Measurements from ENCODE around the gene PDE6G.
"Not testable (repeated sequence)": the region's sequence is repeated elsewhere in the genome, so short reads cannot be mapped to it uniquely, and the experiment has no call there.

PDE6G gene

DNA sequence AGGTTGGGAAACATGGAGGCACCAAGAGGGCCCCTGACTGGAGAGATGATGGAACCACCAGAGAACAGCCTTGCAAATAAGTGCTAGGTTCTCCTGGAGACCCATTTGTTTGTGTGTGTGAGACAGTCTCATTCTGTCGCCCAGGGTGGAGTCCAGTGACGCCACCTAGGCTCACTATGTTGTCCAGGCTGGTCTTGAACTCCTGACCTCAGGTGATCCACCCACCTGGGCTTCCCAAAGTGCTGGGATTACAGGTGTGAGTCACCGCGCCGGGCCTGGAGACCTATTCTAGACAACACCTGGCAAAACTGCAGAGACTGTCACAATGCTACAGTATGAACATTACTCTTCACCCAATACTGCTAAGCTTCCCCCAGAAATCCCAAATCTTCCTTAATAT is 20.9 kb downstream of the PDE6G start:
- no peak for DNase-seq (ENCODE audit: low spot score)

GRCh38 chr17:81631482-81631881 is 24.9 kb downstream of the PDE6G start:
- DNase-seq (ENCODE audit: low spot score), result no peak

GRCh38 chr17:81630274-81630673 is 26.1 kb downstream of the PDE6G start:
- DNase-seq (ENCODE audit: low spot score), result no peak

DNA sequence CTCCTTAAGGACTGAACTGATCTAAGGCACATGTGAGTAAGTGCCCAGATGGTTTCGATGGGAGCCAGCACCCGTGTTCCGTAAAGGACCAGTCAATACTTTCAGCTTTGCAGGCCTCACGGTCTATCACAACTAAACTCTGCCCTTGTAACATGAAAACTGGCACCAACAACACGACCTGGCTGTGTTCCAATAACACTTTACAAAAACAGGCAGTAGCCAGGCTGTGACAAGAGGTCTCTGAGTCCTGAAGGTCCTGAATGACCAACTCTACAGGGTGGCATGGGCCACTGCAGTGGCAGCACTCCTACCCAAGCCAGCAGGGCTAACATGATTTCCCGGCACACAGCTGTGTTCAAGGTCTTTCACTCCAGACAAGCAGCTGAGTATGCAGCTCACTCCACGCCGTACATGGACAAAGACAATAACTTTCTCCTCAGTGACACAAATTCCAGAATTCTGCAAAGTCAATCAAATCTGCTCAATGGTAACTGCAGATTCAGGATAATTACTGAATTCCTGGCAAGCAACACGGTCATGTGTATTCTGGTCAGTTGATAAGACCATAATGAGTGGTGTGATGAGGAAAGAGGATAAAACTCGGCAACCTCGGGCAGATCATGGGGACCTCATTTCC is 34.7 kb downstream of the PDE6G start:
- peak; percentile 29 for DNase-seq (ENCODE audit: low spot score)

DNA sequence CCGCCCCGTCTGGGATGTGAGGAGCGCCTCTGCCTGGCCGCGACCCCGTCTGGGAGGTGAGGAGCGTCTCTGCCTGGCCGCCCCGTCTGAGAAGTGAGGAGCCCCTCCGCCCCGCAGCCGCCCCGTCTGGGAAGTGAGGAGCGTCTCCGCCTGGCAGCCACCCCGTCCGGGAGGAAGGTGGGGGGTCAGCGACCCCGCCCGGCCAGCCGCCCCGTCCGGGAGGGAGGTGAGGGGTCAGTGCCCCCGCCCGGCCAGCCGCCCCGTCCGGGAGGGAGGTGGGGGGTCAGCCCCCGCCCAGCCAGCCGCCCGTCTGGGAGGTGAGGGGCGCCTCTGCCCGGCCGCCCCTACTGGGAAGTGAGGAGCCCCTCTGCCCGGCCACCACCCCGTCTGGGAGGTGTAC is 38.0 kb downstream of the PDE6G start:
- not testable (repeated sequence) for DNase-seq (ENCODE audit: low spot score)

DNA sequence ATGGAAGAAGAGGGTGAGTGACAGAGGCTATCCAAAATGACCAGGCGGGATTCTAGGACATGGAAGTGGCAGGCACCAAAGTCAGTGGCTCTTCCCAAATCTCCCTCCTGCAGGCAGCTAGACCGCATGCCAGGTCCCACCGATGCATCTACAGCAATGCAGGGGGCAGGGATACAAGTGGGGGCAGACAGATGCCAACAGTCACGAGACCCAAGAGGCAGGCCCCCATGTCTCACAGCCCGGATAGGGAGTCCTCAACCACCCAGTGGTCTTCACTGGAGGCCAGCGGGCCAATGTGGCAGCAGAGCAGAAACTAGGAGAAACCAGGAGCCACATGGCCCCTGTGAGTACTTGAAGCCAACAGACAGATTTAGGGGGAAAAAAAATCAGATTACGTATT is 39.5 kb downstream of the PDE6G start:
- DNase-seq (ENCODE audit: low spot score), result no peak

DNA sequence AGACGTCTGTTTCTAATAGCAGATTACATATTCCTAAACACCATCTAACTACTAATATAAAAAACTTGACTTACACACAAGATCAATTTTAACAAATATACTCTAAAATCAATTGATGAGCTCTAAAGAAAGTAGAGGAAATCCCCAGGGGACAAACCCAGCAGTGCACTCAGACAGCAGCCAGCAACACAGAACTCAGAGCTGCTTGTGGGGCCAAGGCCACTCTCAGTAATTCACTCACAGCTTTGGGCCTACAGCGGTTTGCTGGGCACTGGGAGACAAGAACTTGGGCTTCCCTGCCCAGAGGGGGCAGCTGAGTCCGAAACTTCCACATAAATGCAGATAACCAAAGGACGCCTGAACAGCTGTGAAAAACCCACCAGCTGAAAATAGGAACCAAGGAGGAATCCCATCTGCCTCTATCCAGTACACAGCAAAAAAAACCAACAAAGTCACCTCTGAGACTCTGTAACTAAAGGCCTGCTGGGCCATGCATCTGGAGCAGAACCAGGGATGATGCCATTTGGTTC is 40.9 kb downstream of the PDE6G start:
- no peak for DNase-seq (ENCODE audit: low spot score)

- no peak for DNase-seq (ENCODE audit: low spot score)
Measured at GRCh38 chr17:81612172-81612970, 44.0 kb downstream of the PDE6G start.

GRCh38 chr17:81609541-81610311 is 46.6 kb downstream of the PDE6G start:
- DNase-seq (ENCODE audit: low spot score), result no peak

- DNase-seq (ENCODE audit: low spot score), result no peak
Measured at GRCh38 chr17:81608605-81609004, 47.7 kb downstream of the PDE6G start.

GRCh38 chr17:81608082-81608481 is 48.3 kb downstream of the PDE6G start:
- no peak for DNase-seq (ENCODE audit: low spot score)

DNA sequence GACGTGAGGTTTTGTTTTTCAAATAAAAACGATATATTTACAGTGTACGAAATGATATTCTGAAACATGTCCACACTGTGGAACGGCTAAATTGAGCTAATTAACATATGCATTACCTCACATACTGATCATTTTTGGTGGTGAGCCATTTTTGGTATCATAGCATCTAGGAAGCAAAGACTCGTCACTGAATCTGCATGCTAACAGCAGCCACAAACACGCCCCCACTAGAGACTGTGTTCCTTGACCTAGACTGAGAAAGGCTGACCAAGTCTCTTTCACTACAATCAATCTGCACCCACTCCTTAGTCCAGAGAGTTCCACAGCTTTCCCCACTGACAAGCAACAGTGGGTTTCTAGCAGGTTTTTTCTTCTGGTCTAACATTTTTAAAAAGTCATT is 48.9 kb downstream of the PDE6G start:
- DNase-seq (ENCODE audit: low spot score), result no peak

DNA sequence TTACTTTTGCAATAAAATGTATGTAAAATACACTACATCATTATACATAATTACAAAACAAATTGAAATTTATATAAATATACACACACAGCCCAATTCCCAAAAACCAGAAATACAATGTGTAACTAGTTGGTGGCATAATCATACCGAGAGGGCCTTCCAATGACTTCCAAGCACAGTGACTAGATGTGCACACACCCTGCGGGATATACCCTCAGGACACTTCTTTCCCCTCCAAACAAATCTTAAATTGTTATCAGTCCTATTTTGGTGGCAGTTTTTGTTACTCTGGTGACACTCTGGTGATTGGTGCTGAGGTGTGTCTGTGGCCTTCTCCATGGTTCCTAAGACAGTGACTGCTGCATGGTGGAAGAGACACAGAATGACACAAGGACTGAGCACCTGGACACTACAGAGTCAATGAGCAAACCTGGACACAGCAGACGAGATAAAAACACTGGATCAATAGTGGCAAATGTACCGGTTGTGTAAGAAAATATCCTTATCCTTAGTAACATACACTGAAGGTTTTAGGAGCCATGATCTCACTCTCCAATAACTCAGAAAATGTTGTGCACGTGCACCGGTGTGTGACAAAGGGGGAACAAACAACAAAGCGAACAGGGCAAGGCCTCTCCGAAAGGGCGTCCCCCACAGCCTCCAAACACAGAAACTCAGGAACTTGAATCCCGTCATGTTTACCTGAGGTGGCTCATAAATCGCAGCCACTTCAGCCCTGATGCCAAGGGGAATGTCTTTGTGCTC is 52.3 kb downstream of the PDE6G start:
- DNase-seq (ENCODE audit: low spot score), result no peak

DNA sequence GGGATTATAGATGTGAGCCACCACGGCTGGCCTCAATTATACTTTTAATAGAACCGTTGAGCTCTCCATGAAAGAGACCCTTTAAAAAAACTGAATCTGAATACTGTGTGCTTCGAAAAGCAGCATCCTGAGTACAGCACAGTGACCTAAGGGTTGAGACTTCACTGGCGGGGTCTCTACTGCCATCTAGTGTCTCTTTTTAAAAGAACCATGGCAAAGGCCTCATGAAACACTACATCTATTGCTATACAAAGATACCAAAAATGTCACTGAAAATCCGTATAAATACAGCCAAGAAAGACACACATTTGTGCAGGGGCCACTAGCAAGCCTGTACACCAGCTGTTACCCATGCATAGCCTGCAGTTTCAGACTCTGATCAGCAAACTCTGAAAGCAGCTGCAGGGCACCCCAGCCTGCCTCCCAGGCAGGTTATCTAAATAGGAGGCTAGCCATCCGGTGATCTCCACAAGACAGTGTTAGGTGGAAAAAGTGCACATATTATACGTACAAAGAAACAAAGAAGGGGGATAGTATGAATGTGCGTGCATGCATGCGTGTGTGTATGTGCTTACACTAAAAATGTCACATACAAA is 54.7 kb downstream of the PDE6G start:
- DNase-seq (ENCODE audit: low spot score), result peak; percentile 62
